ENCODE results near the gene HS6ST1.

HS6ST1 gene

GRCh38 chr2:128348701-128349100, 30.0 kb upstream of the HS6ST1 start:
- no peak for DNase-seq (ENCODE audit: low read depth in 3 of 3)

- no peak for DNase-seq (ENCODE audit: low read depth in 3 of 3)
Measured at GRCh38 chr2:128347701-128348539, 29.3 kb upstream of the HS6ST1 start.

GRCh38 chr2:128347171-128347558, 28.5 kb upstream of the HS6ST1 start:
- no peak for DNase-seq (ENCODE audit: low read depth in 3 of 3)

- no peak for DNase-seq (ENCODE audit: low read depth in 3 of 3)
Measured at GRCh38 chr2:128346291-128347170, 27.9 kb upstream of the HS6ST1 start.

- no peak for DNase-seq (ENCODE audit: low read depth in 3 of 3)
Measured at GRCh38 chr2:128345436-128346165, 26.9 kb upstream of the HS6ST1 start.

- DNase-seq (ENCODE audit: low read depth in 3 of 3): no peak
Measured at GRCh38 chr2:128344101-128344500, 25.4 kb upstream of the HS6ST1 start.

- DNase-seq (ENCODE audit: low read depth in 3 of 3): no peak
Measured at GRCh38 chr2:128343459-128343858, 24.8 kb upstream of the HS6ST1 start.

- no peak for DNase-seq (ENCODE audit: low read depth in 3 of 3)
Measured at GRCh38 chr2:128342550-128342949, 23.9 kb upstream of the HS6ST1 start.

- no peak for DNase-seq (ENCODE audit: low read depth in 3 of 3)
Measured at GRCh38 chr2:128341621-128342020, 23.0 kb upstream of the HS6ST1 start.

GRCh38 chr2:128332091-128332634, 13.5 kb upstream of the HS6ST1 start:
- no peak for DNase-seq (ENCODE audit: low read depth in 3 of 3)

GRCh38 chr2:128330583-128330982, 11.9 kb upstream of the HS6ST1 start:
- no peak for DNase-seq (ENCODE audit: low read depth in 3 of 3)

- no peak for DNase-seq (ENCODE audit: low read depth in 3 of 3)
Measured at GRCh38 chr2:128329607-128330006, 10.9 kb upstream of the HS6ST1 start.

- DNase-seq (ENCODE audit: low read depth in 3 of 3): no peak
Measured at GRCh38 chr2:128327180-128327964, 8.7 kb upstream of the HS6ST1 start.

GRCh38 chr2:128326346-128326745, 7.7 kb upstream of the HS6ST1 start:
- DNase-seq (ENCODE audit: low read depth in 3 of 3): no peak

GRCh38 chr2:128325611-128326181, 7.0 kb upstream of the HS6ST1 start:
- DNase-seq (ENCODE audit: low read depth in 3 of 3): no peak

- no peak for DNase-seq (ENCODE audit: low read depth in 3 of 3)
Measured at GRCh38 chr2:128324897-128325410, 6.3 kb upstream of the HS6ST1 start.

- DNase-seq (ENCODE audit: low read depth in 3 of 3): no peak
Measured at GRCh38 chr2:128324008-128324896, 5.6 kb upstream of the HS6ST1 start.

GRCh38 chr2:128323555-128323931, 4.9 kb upstream of the HS6ST1 start:
- no peak for DNase-seq (ENCODE audit: low read depth in 3 of 3)
